ENCODE data around the gene RIN3.
"Not testable (repeated sequence)": the region's sequence is repeated elsewhere in the genome, so short reads cannot be mapped to it uniquely, and the experiment has no call there.

RIN3 gene

GRCh38 chr14:92531106-92531873 lies 17.7 kb downstream of the RIN3 start:
- DNase-seq: no peak

GRCh38 chr14:92532490-92533163 lies 19.0 kb downstream of the RIN3 start:
- DNase-seq: no peak

- no peak for DNase-seq
Observed at GRCh38 chr14:92534932-92535643, 21.5 kb downstream of the RIN3 start.

- not testable (repeated sequence) for DNase-seq
Observed at GRCh38 chr14:92536231-92536630, 22.6 kb downstream of the RIN3 start.

DNA sequence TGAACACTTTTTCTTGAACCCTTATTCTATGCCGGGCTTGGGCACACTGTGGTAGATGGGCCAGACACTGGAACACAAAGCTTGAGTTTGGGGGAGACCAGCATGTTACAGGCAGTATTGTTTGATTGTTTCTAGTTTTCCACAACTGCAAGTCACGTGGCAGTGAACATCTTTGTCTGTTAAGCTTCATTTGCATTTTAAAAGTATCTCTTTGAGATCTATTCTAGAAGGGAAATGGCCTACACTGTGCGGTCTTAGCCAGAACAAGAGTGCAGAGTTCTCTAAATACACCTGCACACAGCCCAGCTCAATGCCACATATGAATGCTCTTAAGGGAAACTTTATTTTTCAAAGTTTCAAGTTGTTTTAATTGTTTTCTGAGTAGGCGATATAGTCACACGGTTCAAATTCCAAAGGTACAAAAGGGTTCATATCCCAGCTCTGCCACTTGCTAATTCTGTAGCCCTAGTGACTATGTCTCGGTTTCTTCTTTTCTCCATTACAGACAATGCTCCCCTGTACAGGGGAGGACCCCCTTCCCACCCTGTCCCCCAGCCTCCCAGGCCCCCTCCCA lies 24.9 kb downstream of the RIN3 start:
- no peak for DNase-seq

GRCh38 chr14:92539419-92539818 lies 25.8 kb downstream of the RIN3 start:
- no peak for DNase-seq

GRCh38 chr14:92539875-92540274 lies 26.3 kb downstream of the RIN3 start:
- DNase-seq: no peak

DNA sequence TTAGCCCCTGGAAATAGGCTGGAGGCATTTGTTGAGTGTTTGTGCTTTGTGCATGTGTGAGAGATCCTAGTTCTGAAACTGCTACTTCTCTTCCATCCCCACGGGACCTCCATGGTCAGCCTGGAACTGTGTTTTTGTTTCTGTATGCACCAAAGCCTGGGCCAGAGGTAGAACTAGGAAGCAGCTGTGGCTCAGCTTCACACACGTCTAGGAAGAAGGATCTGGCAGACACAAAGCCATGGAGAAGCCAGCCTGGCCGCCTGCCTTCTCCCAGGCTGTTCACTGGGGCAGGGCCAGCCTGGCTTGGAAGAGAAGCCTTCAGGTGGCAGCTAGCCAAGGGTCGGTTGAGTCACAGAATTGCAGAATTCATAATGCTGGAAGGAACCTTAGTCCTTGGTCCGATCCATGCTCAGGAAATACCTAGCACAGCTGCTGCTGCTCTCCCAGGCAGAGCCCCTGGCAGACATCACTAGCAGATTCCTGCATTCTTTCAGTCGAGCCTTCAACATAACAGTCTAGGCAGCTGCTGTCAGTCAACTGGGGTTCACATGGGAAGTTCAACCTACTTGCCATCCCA lies 27.0 kb downstream of the RIN3 start:
- DNase-seq: no peak

GRCh38 chr14:92542766-92543554 lies 29.4 kb downstream of the RIN3 start:
- no peak for DNase-seq

GRCh38 chr14:92544051-92544720 lies 30.6 kb downstream of the RIN3 start:
- DNase-seq: no peak

DNA sequence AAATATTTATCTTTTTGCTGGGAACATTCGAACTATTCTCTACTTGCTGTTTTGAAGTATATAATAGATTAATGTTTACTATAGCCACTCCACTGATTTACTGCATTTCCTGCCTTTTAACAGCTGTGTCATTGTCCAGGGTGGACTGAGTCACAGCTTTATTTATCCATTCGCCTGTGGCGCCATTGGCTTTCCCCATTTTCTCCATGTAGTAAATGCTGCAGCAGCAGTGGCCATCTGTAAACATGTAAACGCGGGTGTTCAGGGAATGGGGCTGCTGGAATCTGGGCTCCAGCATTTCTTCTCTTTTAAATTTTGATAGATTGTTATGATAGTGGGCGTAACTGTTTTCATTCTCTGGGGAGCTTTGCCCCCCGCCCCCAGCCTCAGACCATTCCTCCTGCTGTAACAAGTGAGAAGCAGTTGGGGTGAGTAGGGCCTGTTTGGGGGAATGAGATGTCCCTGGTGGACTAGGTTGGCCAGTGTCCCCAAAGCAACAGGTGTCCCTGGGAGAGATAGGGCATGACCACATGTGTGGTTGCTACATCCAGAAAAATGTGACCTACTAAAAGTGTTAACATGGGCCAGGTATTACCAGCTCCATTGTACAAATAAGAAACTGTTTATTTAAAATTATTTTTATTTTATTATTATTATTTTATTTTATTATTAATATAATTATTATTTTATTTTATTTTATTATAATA lies 32.9 kb downstream of the RIN3 start:
- no peak for DNase-seq

- DNase-seq: no peak
Observed at GRCh38 chr14:92549105-92549858, 35.7 kb downstream of the RIN3 start.

GRCh38 chr14:92549859-92550230 lies 36.3 kb downstream of the RIN3 start:
- DNase-seq: no peak

DNA sequence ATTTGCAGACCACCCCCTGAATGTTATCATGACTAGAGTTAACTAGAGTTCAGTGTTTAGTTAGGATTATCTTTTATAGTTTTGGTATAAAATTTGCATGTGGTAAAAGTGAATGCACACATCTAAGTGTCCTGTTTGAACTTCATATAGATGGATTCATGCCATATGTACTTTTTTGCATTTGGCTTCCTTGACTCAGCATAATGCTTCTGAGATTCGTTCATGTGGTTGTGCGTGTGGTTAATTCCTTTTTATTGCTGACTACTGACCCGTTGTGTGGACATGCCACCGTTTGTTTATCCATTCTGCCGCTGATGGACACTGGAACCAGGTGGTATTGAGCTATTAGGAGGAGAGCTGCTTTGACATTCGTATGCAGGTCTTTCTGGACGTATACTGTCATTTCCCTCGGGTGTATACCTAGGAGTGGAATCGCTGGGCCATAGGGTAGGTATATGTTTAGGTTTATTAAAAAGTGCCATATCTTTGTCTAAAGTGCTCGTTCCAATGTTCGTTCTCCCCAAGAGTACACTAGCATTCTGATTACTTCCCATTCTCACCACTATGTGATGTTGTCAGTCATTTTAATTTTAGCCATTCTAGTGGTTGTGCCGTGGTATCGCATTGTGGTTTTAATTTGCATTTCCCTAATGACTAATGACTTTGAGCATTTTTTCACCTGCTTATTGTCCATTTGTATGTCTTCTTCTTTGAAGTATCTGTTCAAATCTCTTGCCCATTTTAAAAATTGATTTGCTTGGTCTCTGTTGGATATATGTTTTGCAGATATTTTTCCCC lies 37.7 kb downstream of the RIN3 start:
- DNase-seq: no peak

- DNase-seq: no peak
Observed at GRCh38 chr14:92552066-92552465, 38.5 kb downstream of the RIN3 start.

DNA sequence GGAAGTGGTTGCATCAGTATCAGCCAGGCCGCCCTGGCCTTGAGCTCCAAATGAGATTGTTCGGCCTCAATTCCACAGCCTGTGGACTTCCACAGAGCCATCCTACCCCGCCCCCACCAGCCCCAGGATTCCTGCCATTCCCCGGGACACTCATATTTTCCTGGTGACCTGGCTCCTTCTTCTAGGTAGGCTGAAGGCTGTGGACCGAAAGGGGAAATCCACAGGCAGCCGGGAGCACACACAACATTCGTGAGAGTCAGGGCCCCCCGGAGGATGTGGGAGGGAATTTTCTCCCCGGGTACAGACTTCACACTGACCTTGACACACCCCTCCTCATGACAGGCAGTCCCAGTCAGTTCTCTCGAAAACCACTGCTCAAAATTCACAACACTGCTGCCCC lies 39.9 kb downstream of the RIN3 start:
- DNase-seq: no peak

GRCh38 chr14:92555465-92556111 lies 42.0 kb downstream of the RIN3 start:
- no peak for DNase-seq

DNA sequence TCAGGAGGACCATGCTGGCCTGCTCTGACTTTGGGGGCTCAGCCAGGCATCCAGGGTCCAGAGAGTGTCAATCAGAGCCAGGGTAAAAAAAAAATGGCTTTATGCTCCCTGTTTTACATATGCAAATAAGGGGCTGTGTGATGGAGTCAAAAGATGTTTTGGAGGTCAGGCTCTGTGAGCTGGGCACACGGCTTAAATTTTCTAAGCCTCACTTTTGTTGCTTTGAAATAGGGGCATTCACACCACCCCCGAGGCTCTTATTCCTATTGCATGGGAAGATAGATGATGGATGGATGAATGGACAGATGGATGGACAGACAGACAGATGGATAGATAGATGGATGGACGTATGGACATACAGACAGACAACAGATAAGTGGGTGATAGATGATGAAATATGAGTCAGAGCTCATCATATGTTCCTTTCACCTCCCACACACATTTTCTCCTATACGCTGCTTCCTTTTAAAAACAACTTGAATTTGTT lies 42.7 kb downstream of the RIN3 start:
- DNase-seq: no peak

Data from COR-L47 (cell line).